Vagina (tissue), 2 donors: ENCODE data around the gene LZTS2. TPM values are rescaled to one million over a fixed set of nuclear protein-coding genes. Genes with fewer than 3 reads are reported as not detected.

ENCODE experiments used
- DNase-seq, 2 donors: peaks; one replicate each; pipeline ENCODE4 v3.0.0-alpha.2; 2017; ENCODE audit errors: extremely low spot score in 2 of 2
- H3K27ac ChIP-seq: fragments of 200-600 bp; sonication (generic); one replicate; pipeline ENCODE4 v1.5.1; 2019
- H3K27me3 ChIP-seq: fragments of 200-600 bp; sonication (generic); one replicate; pipeline ENCODE4 v1.5.1; 2019
- H3K36me3 ChIP-seq, 2 donors: fragments of 200-600 bp; sonication (generic); one replicate each; pipeline ENCODE4 v1.5.1; 2017 to 2019
- H3K4me1 ChIP-seq: fragments of 200-600 bp; sonication (generic); one replicate; pipeline ENCODE4 v1.5.1; 2019
- H3K4me3 ChIP-seq, 2 donors: fragments of 200-600 bp; sonication (generic); 1 replicate in 1 of 2; 2 replicates in 1 of 2; pipeline ENCODE4 v1.5.1; 2016 to 2019
- H3K9me3 ChIP-seq: fragments of 200-600 bp; sonication (generic); one replicate; pipeline ENCODE4 v1.5.1; 2019
- CTCF ChIP-seq, 3 experiments: fragments of 450-650 bp in 2 of 3; fragments of 200-600 bp in 1 of 3; sonication (generic) in 1 of 3; IDR thresholded peaks; one replicate each; pipeline ENCODE4 v1.5.1; 2017 to 2019; ENCODE audit warnings: antibody characterized with exemption in 3 of 3, mild to moderate bottlenecking in 2 of 3, moderate library complexity in 2 of 3
- POLR2A ChIP-seq, 2 donors: fragments of 450-650 bp; IDR thresholded peaks; one replicate each; pipeline ENCODE4 v1.6.1; 2017; ENCODE audit warnings: antibody characterized with exemption in 2 of 2, mild to moderate bottlenecking in 2 of 2, moderate library complexity in 2 of 2
- POLR2AphosphoS5 ChIP-seq, 2 donors: sonication (generic); formaldehyde crosslinking; IDR thresholded peaks; one replicate each; pipeline ENCODE4 v1.9.0; 2017; ENCODE audit warnings: antibody characterized with exemption in 2 of 2, mild to moderate bottlenecking in 2 of 2, low read depth in 1 of 2; ENCODE audit not compliant: insufficient read depth in 1 of 2
- intact Hi-C: fragments of 100-400 bp; cut with DNase I; formaldehyde crosslinking; loops from one replicate; pipeline ENCODE4 v1.15.1; 2023
- total RNA-seq: library from RNA; depleted of rRNA; stranded (reverse); fragments of >200 nt; gene quantifications from one replicate; pipeline ENCODE4 v1.2.3, GENCODE V29; 2016

The LZTS2 gene
- total RNA-seq, 1 donor from 2014 or later, result 99.4 TPM

- H3K9me3 ChIP-seq, result no peaks in the 10 kb centered on the region
- H3K36me3 ChIP-seq, result no peaks in the 10 kb centered on the region
- no peak overlapping the region for H3K27ac ChIP-seq
- intact Hi-C loops, result no loop called here
- peak overlapping the region in 1 of 2 donors; percentile 7 for H3K4me3 ChIP-seq
- TF ChIP-seq CTCF (IDR thresholded peaks at IDR 0.05) (peak; percentile 34 to 54 (median 53)), POLR2A (IDR thresholded peaks at IDR 0.05) (no peak)
- DNase-seq, result no peak
- H3K27me3 ChIP-seq, result peaks cover 8% of the 10 kb centered on the region
- H3K4me1 ChIP-seq, result peaks cover 20% of the 10 kb centered on the region
Observed at GRCh38 chr10:101050208-101051069, 50.8 kb downstream of the LZTS2 start.

- Histone ChIP-seq H3K9me3 (no peaks in the 10 kb centered on the region), H3K27me3 (peaks cover 8% of the 10 kb centered on the region), H3K4me3 (no peak overlapping the region), H3K4me1 (peaks cover 20% of the 10 kb centered on the region), H3K27ac (no peak overlapping the region), H3K36me3 (no peaks in the 10 kb centered on the region)
- TF ChIP-seq CTCF (IDR thresholded peaks at IDR 0.05) (no peak), POLR2A (IDR thresholded peaks at IDR 0.05) (no peak), POLR2AphosphoS5 (IDR thresholded peaks at IDR 0.05; ENCODE audit: insufficient read depth in 1 of 2, low read depth in 1 of 2) (no peak)
- intact Hi-C loops, result no loop called here
- DNase-seq, result no peak
Observed at GRCh38 chr10:101052285-101052684, 52.7 kb downstream of the LZTS2 start.

- peaks cover 12% of the 10 kb centered on the region for H3K4me1 ChIP-seq
- H3K27ac ChIP-seq, result no peak overlapping the region
- no peak for DNase-seq
- H3K9me3 ChIP-seq, result no peaks in the 10 kb centered on the region
- TF ChIP-seq POLR2A (IDR thresholded peaks at IDR 0.05) (no peak), POLR2AphosphoS5 (IDR thresholded peaks at IDR 0.05; ENCODE audit: insufficient read depth in 1 of 2, low read depth in 1 of 2) (no peak), CTCF (IDR thresholded peaks at IDR 0.05) (no peak)
- no peaks in the 10 kb centered on the region for H3K36me3 ChIP-seq
- intact Hi-C loops, result no loop called here
- H3K4me3 ChIP-seq, result no peak overlapping the region
- peaks cover 8% of the 10 kb centered on the region for H3K27me3 ChIP-seq
Observed at GRCh38 chr10:101053516-101053915, 53.9 kb downstream of the LZTS2 start.

- peaks cover 11% of the 10 kb centered on the region for H3K4me1 ChIP-seq
- peaks cover 8% of the 10 kb centered on the region for H3K27me3 ChIP-seq
- no peak overlapping the region for H3K27ac ChIP-seq
- H3K9me3 ChIP-seq, result no peaks in the 10 kb centered on the region
- no peak overlapping the region for H3K4me3 ChIP-seq
- DNase-seq, result no peak
- intact Hi-C loops, result no loop called here
- no peak for TF ChIP-seq CTCF (IDR thresholded peaks at IDR 0.05)
- TF ChIP-seq POLR2AphosphoS5 (IDR thresholded peaks at IDR 0.05; ENCODE audit: insufficient read depth in 1 of 2, low read depth in 1 of 2), result no peak
- TF ChIP-seq POLR2A (IDR thresholded peaks at IDR 0.05), result no peak
- H3K36me3 ChIP-seq, result no peaks in the 10 kb centered on the region
Observed at GRCh38 chr10:101054351-101054750, 54.7 kb downstream of the LZTS2 start.

GRCh38 chr10:101054876-101055275 is 55.3 kb downstream of the LZTS2 start:
- intact Hi-C loops, result no loop called here
- peaks cover 4% of the 10 kb centered on the region for H3K27me3 ChIP-seq
- no peaks in the 10 kb centered on the region for H3K36me3 ChIP-seq
- DNase-seq, result no peak
- H3K9me3 ChIP-seq, result no peaks in the 10 kb centered on the region
- H3K27ac ChIP-seq, result no peak overlapping the region
- no peak overlapping the region for H3K4me3 ChIP-seq
- H3K4me1 ChIP-seq, result peaks cover 9% of the 10 kb centered on the region
- TF ChIP-seq CTCF (IDR thresholded peaks at IDR 0.05) (no peak), POLR2A (IDR thresholded peaks at IDR 0.05) (no peak), POLR2AphosphoS5 (IDR thresholded peaks at IDR 0.05; ENCODE audit: insufficient read depth in 1 of 2, low read depth in 1 of 2) (no peak)
